Stimulated activated CD4-positive, alpha-beta T cell treated with anti-CD3 and anti-CD28 coated beads, Interleukin-12 subunit alpha, Interleukin-12 subunit beta, amount 100 ng/mL, for 24 hours (primary cell): ENCODE data around the gene DERA.
"Not testable (repeated sequence)": the region's sequence is repeated elsewhere in the genome, so short reads cannot be mapped to it uniquely, and the experiment has no call there.

Source experiments
- DNase-seq, 2 experiments: peaks; one replicate each; pipeline ENCODE4 v3.0.0-alpha.2; 2020; ENCODE audit warnings: low read depth in 2 of 2

The DERA gene

DNA sequence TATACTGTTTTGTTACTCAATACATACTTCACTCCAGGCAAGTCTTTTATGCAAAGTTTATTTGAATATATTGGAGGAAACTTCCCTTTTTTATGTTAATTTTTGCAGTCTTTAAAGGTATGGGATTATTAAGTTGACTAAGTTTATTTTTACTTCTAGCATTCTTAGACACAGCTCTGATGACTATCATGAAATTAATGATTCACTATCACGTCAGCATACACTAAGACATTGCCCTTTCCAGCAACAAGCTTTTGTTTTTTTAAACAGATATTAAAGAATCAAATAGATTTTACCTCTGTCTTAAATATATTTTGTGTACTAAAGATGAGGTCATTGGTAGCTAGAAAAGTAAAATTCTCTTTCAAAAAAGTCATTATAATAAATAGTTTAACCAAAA, 52.1 kb downstream of the DERA start:
- DNase-seq, result no peak

DNA sequence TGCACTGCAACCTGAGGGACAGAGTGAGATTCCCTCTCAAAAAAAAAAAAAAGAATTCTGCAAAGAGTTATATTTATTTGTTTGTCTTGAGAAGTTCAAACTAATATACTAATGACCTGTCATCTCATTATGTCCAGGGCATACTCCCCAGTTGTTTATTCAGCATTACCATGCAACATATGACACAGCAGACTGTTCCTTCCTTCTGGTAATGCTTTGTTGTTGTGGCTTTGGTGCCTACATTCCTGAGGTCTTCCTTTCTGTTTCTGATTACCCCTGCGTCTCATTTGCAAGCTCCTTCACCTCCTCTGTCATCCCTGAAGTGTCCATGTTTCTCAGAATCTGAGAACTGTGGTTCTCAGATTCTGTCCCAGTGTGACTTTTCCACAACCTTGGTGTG, 55.3 kb downstream of the DERA start:
- DNase-seq, result no peak

DNA sequence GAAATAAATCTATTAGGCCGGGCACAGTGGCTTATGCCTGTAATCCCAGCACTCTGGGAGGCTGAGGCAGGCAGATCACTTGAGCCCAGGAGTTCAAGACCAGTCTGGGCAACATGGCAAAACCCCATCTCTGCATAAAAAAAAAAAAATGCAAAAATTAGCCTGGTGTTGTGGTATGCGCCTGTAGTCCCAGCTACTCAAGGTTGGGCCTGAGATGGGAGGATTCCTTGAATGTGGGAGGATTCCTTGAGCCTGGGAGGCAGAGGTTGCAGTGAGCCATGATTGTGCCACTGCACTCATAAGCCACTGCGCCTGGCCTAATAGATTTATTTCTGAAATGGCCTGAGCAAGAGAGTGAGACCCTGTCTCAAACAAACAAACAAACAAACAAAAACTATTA, 55.9 kb downstream of the DERA start:
- DNase-seq, result not testable (repeated sequence)

DNA sequence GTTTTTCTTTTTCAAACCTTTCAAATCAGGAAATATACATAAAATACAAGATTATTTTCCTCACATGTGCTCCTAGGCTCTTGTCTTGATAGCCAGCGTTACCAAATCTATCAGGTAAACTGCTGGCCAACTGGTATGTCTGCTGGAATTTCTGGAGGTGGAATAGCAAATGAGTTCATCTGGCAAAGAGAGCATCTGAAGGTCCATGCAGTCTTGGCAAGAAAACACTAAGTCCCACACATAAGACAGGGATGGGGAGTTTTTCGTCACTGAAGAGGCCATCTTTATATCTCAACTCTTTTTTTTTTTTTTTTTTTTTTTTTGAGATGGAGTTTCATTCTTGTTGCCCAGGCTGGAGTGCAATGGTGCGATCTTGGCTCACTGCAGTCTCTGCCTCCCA, 60.1 kb downstream of the DERA start:
- DNase-seq, result no peak

DNA sequence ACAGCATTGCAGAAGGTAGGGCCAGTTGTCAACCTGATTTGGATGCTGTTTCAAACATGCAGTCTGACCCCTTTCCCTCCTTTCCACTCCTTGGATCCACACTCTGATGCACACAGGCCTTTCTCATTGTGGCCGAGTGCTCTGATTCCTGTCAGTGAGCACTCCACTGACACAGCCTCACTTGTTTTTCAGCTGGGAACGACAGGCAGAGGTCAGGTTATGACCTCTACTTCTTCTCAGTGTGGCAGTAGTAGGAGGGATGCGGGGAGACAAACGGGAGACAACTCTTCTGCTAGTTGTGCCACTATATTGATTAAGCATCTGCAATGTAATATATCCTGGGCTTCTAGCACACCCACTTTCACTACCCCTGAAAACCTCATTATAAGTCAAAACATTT, 61.8 kb downstream of the DERA start:
- DNase-seq, result no peak

DNA sequence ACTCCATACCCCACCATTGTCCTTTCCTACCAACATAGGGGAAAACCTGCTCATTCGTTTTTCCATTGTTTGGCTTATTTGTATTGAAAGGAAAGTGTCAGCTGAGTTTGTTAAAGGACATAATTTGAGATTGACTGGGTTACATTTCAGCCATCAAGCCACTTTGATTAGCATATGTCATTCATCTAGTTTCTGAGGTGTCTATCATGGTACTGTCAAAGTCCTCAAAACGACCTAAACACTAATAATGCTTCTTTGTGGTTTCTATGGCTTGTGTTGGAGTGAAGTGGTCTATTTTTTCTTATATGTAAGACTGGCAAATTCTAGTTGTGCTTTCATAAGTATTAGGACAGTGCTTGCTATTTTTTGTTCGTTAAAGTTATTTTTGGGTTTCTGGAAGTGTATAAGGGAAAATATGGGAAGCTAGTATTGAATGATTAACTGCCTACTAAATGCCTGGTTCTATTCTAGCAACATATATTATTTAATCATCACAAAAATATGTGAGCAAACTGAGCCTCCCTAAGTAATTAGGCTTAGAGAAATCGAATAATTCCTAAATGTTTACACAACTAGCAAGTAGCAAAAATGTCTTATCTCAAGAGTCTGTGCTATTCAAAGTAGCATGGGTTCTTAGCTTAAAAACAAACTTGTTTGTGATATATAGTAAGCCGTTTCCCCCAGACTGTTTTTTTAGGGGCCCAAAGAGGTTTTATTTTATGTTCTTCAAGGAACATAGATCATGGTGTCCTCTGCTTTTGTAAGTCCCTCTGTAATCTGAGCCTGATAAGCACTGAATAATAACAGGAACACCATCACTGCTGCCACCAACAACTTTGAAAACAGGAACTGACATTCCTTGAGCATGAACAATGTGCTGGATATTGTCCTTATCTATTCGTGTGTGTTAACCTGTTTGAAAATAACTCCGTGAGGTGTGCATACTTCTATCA, 67.1 kb downstream of the DERA start:
- DNase-seq, result no peak

DNA sequence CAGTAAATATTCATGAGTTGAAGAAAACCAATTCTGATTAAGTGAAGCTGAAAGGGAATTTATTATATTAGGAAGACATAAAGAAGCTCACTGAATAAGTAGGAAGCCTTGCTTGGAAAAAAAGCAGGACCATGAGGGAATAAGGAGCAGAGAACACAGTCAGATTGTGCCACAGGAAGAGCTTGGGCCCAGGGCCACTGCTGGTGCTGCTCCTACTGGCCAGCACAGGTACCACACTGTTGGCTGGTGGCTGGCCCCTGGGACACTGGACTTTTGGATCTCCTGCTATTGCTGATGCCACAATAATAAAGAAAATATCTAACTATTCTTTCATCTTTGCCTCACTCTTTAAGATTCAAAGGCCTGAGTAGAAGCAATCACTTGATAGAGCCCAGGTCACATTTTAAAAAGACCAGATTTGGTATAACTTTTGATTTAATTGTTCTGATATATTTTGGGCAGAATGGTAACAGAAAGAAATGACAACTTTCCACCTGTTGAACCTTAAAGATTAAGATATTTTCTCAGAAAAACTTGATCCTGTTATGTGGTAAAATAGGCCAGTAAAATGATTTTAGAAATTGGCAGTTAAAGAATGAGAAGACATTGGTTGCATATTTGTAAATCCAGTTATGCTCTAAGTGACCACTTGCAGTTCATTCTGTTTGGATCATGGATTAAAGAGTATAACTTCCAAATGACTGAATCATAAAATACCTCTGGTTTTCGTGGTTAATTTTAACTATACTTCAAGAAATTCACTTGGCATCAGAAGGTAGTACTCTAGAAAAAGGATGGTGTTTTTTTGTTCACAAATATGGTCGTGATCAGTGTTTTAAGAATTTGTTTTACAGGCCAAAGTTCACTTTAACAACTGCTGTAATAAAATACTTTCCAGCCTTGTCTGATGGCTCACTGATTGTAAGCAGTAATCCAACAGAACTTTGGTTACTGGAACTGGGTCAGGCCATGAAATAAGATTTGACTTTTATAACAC, 68.3 kb downstream of the DERA start:
- no peak for DNase-seq

DNA sequence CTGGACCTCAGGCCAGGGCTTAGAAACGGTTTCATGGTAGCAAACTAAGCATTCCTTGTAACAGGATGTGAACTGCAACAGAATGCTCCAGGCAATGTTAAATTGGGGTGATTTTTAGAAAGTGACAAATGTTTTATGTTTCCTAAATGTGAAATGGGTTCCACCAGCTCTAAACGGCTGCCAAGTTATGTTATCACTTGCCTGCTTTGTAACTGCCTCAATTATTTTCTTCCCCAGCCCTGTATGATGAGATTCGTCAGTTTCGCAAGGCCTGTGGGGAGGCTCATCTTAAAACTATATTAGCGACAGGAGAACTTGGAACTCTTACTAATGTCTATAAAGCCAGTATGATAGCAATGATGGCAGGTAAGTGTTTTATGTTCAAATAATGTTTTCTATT, 70.9 kb downstream of the DERA start:
- DNase-seq, result no peak

DNA sequence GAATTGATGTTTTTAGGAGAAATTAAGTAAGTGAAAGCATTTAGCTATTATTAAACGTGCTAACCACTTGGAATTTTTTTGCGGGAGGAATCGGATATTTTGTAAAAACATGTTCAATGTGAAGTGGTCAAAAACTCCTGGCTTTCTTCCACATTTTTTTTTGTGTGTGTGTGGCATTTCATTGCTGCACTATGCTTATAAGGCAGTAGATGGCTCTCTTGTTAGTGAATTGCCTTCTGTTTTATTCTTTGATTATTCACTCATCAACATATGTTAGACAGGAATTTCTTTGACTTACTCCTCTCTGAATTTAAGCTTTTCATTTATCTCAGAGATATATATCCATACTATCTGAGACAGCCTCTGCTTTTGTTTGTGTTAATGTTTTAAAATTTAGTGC, 71.3 kb downstream of the DERA start:
- no peak for DNase-seq

DNA sequence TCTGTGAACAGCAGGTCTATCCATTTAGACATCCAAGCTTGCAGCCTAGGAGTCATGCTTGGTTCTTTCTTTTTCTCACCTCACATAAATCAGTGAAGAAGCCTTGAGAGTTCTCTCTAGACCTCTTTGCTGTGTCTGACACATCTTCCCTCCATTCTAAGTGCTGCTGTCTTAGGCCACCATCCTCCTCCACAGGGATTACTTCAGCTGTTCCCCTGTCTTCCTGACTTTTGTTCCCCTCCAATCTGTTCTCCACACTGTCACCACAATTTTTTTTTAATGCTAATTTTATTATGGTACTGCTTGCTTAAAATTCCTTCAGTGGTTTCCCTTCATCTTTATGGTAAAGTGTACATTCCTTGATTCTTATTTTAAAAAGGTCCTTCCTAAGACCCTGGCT, 71.8 kb downstream of the DERA start:
- DNase-seq, result no peak

DNA sequence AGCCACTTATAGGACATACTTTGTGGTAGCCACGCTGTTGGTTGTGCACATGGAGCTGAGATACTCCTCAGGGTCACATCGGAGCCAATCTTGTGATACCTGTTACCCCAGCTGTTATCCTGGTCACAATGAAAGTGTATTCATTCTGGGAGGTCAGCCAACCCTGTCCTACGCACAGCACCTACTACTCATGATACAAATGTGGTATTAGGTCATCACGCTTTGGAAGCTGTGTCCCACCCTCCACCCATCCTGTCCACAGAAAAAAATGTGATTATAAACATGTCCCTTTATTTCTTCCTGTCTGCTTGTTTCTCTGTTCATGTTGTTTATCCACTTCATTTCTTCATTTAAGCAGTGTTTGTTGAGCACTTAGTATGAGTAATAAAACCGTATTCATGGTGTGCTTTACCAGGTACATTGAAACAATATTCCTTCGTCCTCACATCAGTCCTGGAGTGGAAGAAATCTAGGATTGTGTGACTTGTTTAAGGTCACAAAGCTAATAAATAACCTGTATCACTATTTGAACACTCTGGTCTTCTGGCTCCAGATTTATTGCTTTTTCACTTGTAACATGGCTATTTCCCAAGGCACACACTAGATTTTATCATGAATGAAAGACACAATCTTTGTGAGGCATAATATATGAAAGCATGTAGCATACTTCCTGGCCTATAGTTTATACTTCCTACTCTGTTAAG, 73.1 kb downstream of the DERA start:
- no peak for DNase-seq

DNA sequence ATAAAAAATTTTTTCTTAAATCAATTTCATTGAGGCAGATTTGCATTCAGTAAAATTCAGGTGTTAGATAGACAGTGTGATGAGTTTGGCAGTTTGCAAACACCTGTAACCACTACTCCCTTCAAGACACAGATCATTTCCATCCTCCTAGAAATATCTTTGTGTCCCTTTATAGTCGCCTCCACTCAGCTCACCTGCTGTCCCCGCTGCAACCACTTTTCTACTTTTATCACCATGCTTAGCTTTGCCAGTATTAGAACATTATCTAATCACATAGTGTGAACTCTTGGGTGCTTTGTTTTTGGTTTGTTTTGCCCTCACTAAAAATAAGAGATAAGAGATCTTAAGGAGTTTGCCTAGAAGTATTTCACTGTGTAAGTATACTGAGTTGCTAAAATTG, 73.8 kb downstream of the DERA start:
- no peak for DNase-seq

DNA sequence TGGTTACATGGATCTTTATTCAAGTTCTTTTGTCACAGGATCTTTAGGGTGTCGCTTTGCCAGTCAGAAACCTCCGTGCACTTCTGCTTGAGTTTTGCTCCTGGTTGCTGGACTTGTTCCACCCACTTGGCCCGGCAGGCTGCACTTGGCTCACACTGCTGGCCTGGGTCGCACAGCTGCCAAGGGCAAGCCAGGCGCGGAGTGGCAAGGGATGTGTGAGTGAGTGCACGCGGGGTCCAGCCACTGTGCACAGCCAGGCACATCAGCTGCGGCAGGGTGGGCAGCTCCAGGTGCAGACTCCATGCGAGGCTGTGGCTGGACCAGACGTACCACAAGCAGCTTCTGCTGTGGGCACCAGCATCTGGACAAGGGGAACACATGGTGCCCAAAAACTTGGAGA, 76.6 kb downstream of the DERA start:
- DNase-seq, result no peak

DNA sequence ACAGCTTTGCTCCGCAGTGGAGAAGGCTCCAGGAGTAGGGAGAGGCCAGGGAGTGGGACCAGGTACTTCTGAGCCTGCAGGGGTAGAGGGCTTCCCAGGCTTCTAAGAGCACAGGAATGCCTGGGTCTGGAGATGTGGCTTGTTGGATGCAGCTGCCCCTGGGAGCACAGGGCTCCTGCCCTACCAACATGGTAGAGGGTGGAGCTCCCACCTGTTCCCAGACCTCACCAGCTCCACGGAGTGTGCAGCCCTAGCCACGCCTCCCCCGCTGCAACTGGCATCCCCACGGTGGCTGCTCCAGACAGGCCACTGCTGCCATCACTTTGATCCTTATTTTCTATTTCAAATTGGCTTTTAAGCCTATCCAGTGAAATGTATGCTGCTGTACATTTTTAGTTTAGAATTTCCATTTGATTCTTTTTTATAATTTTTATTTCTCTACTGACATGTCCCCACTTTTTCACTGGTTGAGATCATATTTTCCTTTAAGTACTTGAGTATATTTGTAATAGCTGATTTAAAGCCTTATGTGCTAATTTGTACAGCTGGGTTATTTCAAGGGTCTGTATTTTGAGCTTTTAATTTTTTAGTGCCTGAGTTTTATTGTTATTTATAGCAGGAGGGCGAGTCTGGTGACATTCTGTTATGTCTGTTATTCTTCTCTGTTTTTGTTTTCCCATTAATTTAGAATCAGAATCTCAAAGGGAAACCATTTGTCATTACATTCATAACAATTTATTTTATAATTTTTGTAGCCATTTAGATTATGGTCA, 78.0 kb downstream of the DERA start:
- no peak for DNase-seq

DNA sequence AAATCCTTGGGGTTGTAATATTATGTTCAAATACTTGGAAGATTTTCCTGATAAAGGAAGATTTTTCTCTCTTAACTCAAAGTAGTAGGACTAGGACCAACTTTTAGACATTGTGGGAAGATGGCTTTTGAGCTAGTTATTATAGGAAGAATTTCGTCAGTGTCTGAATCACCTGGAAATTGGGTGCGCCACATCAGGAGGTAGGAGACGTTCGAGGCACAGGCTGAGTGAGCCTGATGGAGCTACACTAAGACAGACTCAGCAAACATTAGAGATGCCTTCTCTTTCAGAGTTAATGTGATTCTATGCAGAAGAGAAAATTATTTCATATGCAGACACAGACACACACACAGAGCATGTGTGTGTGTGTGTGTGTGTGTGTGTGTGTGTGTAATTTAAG, 84.7 kb downstream of the DERA start:
- no peak for DNase-seq

DNA sequence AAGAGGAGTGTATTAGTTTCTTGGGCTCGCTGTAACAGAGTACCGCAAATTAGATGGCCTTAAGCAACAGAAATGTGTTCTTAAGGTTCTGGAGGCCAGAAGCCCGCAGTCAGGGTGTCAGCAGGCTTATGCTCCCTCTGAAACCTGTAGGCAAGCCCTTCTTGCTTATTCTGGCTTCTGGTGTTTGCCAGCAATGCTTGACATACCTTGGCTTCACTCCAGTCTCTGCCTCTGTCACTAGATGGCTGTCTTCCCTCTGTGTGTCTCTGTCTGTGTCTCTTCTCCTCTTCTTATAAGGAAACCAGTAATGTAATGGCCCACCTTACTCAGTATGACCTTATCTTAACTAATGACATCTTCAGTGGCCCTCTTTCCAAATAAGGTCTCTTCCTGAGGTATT, 85.1 kb downstream of the DERA start:
- DNase-seq, result no peak

DNA sequence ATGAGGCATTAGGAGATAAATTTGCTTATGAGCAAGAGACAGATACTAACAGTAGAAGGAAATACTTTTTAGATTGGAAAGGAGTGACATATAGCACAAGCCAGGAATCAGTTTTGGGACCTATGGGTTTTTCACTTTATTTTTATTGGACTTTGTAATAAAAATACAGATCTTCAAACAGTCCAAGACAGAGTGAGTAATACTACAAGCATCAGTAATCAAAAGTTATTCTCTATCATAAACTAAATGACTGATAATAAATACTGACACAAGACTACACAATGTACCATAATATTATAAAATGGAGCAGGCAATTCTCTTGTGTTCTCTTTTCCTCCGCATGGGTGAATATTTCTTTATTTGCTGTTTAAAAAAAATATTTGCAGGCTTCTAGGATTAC, 85.8 kb downstream of the DERA start:
- DNase-seq, result no peak

DNA sequence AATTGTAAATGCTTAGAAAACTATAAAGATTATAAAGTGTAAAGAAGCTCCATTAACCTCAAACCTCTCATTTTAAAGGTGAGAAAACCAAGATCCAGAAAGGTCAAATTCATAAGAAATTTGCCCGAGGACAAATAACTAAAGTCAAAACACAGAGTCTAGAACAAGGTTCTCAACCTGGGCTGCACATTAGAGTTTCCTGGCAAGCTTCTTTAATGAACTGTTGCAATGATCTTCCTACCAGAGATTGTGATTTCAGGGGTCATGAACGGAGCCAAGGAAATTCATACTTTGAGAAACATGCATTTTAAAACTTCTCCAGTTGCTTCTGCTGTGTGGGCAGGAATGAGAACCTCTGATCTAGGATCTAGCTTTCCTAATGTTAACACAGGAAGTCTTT, 86.8 kb downstream of the DERA start:
- DNase-seq, result no peak

DNA sequence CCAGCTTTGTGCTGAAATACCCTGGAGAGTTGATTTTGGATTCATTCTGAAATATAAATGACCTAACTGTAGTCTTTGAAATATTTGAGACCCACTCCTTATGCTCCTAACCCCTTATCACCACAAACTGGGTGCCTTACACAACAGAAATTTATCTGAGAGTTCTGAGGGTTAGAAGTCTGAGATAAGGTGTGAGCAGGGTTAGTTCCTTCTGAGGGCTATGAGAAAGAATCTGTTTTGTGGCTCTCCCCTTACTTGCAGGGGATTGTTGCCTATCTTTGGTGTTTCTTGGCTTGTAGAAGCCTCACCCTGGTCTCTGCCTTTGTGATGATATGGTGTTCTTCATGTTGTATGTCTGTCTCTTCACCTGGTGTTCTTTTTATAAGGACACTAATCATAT, 91.7 kb downstream of the DERA start:
- DNase-seq, result no peak

DNA sequence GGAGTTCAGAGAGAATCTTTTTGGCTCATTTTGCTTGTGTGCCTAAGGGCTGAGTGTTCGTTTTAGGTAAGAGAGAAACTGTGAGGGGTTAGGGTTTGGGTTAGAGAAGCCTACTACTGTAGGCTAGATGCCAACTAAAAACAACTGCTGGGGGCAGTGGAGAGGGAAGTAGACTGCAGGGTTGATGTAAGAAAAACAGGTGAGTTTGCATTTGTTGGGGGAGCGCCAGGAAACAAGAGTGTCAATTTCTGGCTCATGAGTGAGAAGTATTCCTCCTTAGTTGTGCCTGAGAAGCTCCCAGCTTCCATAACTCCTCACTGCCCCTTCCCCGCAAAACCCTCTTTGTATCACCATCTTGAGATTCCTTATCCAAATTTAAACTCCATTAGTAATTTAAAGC, 92.3 kb downstream of the DERA start:
- no peak for DNase-seq

DNA sequence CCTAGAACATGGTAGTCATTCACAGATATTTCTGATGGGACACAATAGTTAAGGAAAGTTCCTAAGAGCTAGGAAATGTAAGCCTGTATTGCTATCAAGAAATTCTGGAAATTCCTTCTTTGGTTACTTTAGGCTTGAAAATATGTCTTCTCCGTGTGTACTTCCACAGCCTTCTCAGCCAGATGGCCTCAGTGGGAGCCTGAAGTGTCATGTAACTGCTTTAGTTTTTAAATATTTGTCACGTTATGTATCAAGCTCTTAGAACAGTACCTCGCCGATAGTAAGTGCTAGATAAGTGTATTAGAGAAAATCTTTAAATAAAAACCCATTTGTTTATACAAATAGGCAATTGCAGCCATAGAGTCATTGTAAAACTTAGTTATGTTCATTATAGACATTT, 95.6 kb downstream of the DERA start:
- DNase-seq, result no peak
